SK-N-SH treated with all-trans-retinoic acid at 6 μM for 48 hours (cell line): ENCODE results near the gene TOMM20.
"Not testable (repeated sequence)": the region's sequence is repeated elsewhere in the genome, so short reads cannot be mapped to it uniquely, and the experiment has no call there.

Experiments
- ATAC-seq: fragments of 200-7000 bp; cut with Tn5 transposase; 3 replicates; pipeline ENCODE4 v1.9.1; 2020; ENCODE audit warnings: mild to moderate bottlenecking, moderate library complexity
- ARNTL ChIP-seq: fragments of 450-650 bp; formaldehyde crosslinking; IDR thresholded peaks from 2 replicates; pipeline ENCODE4 v1.5.0; 2020; ENCODE audit warnings: low read depth, mild to moderate bottlenecking, moderate library complexity, borderline replicate concordance
- BACH2 ChIP-seq: fragments of 250-450 bp; sonication (Bioruptor Pico); IDR thresholded peaks from 2 replicates; pipeline ENCODE4 v1.9.0; 2021; ENCODE audit warnings: mild to moderate bottlenecking, borderline replicate concordance
- CREB5 ChIP-seq: fragments of 250-450 bp; sonication (Bioruptor Pico); IDR thresholded peaks from 2 replicates; pipeline ENCODE4 v1.5.1; 2020; ENCODE audit warnings: low read depth, mild to moderate bottlenecking, moderate library complexity
- CSRNP3 ChIP-seq: fragments of 250-450 bp; sonication (Bioruptor Pico); IDR thresholded peaks from 2 replicates; pipeline ENCODE4 v1.5.1; 2021; ENCODE audit warnings: mild to moderate bottlenecking, moderate library complexity
- ESRRG ChIP-seq: fragments of 250-450 bp; sonication (Bioruptor Pico); IDR thresholded peaks from 2 replicates; pipeline ENCODE4 v1.6.1; 2021; ENCODE audit warnings: mild to moderate bottlenecking
- GLIS3 ChIP-seq: fragments of 250-450 bp; sonication (Bioruptor Pico); IDR thresholded peaks from 2 replicates; pipeline ENCODE4 v1.5.0; 2020; ENCODE audit warnings: mild to moderate bottlenecking, moderate library complexity
- ISL1 ChIP-seq: fragments of 250-450 bp; sonication (Bioruptor Pico); IDR thresholded peaks from 2 replicates; pipeline ENCODE4 v2.1.2; 2022; ENCODE audit warnings: mild to moderate bottlenecking, moderate library complexity
- OSR1 ChIP-seq: fragments of 250-450 bp; sonication (Bioruptor Pico); IDR thresholded peaks from 2 replicates; pipeline ENCODE4 v1.8.0; 2022; ENCODE audit warnings: moderate library complexity, mild to moderate bottlenecking, inconsistent platforms
- PATZ1 ChIP-seq: fragments of 250-450 bp; sonication (Bioruptor Pico); IDR thresholded peaks from 2 replicates; pipeline ENCODE4 v1.8.0; 2020; ENCODE audit warnings: mild to moderate bottlenecking, moderate library complexity, borderline replicate concordance
- POU6F1 ChIP-seq: fragments of 250-450 bp; sonication (Bioruptor Pico); IDR thresholded peaks from 2 replicates; pipeline ENCODE4 v1.8.0; 2021; ENCODE audit warnings: low read depth, mild to moderate bottlenecking, moderate library complexity, borderline replicate concordance
- PPARA ChIP-seq: fragments of 250-450 bp; sonication (Bioruptor Pico); IDR thresholded peaks from 2 replicates; pipeline ENCODE4 v1.5.0; 2020; ENCODE audit warnings: mild to moderate bottlenecking, borderline replicate concordance
- RARB ChIP-seq: fragments of 250-450 bp; sonication (Bioruptor Pico); IDR thresholded peaks from 2 replicates; pipeline ENCODE4 v1.8.0; 2021; ENCODE audit warnings: mild to moderate bottlenecking, moderate library complexity
- SNAI2 ChIP-seq: fragments of 250-450 bp; sonication (Bioruptor Pico); IDR thresholded peaks from 2 replicates; pipeline ENCODE4 v1.5.0; 2020; ENCODE audit warnings: mild to moderate bottlenecking, moderate library complexity
- TCF4 ChIP-seq: fragments of 250-450 bp; sonication (Bioruptor Pico); IDR thresholded peaks from 2 replicates; pipeline ENCODE4 v1.8.0; 2021; ENCODE audit warnings: mild to moderate bottlenecking, moderate library complexity, borderline replicate concordance
- TOX ChIP-seq: fragments of 250-450 bp; sonication (Bioruptor Pico); IDR thresholded peaks from 2 replicates; pipeline ENCODE4 v1.8.0; 2021; ENCODE audit warnings: mild to moderate bottlenecking, moderate library complexity, borderline replicate concordance
- TSHZ2 ChIP-seq: fragments of 250-450 bp; sonication (Bioruptor Pico); IDR thresholded peaks from 2 replicates; pipeline ENCODE4 v1.5.0; 2020; ENCODE audit warnings: mild to moderate bottlenecking, moderate library complexity
- ZC3H10 ChIP-seq: fragments of 250-450 bp; sonication (Bioruptor Pico); IDR thresholded peaks from 2 replicates; pipeline ENCODE4 v1.5.1; 2021; ENCODE audit warnings: mild to moderate bottlenecking, moderate library complexity
- ZFP3 ChIP-seq: fragments of 250-450 bp; sonication (Bioruptor Pico); IDR thresholded peaks from 2 replicates; pipeline ENCODE4 v1.5.0; 2020; ENCODE audit warnings: mild to moderate bottlenecking, moderate library complexity
- ZFP30 ChIP-seq: fragments of 450-650 bp; formaldehyde crosslinking; IDR thresholded peaks from 2 replicates; pipeline ENCODE4 v1.5.0; 2022; ENCODE audit warnings: mild to moderate bottlenecking, moderate library complexity
- ZNF565 ChIP-seq: fragments of 450-650 bp; formaldehyde crosslinking; conservative IDR thresholded peaks from 2 replicates; pipeline ENCODE4 v1.5.0; 2020; ENCODE audit warnings: low read depth, mild to moderate bottlenecking, moderate library complexity
- ZNF70 ChIP-seq: fragments of 450-650 bp; formaldehyde crosslinking; IDR thresholded peaks from 2 replicates; pipeline ENCODE4 v1.5.0; 2020; ENCODE audit warnings: mild to moderate bottlenecking, moderate library complexity
- ZNF8 ChIP-seq: fragments of 450-650 bp; formaldehyde crosslinking; IDR thresholded peaks from 2 replicates; pipeline ENCODE4 v1.5.0; 2020; ENCODE audit warnings: mild to moderate bottlenecking, moderate library complexity

TOMM20 gene

GRCh38 chr1:235072577-235072976 is 56.1 kb downstream of the TOMM20 start:
- not testable (repeated sequence) for ATAC-seq

GRCh38 chr1:235072096-235072495 is 56.5 kb downstream of the TOMM20 start:
- TF ChIP-seq BACH2 (CRISPR knock-in tag), result no peak
- no peak for TF ChIP-seq CREB5 (CRISPR knock-in tag)
- no peak for TF ChIP-seq ZFP3 (CRISPR knock-in tag)
- no peak for TF ChIP-seq TSHZ2
- no peak for TF ChIP-seq TCF4 (CRISPR knock-in tag)
- TF ChIP-seq ZNF565, result no peak
- no peak for TF ChIP-seq ZC3H10 (CRISPR knock-in tag)
- no peak for TF ChIP-seq ARNTL (CRISPR knock-in tag)
- no peak for TF ChIP-seq POU6F1
- TF ChIP-seq ZNF70, result no peak
- no peak for TF ChIP-seq ESRRG (CRISPR knock-in tag)
- TF ChIP-seq ISL1 (CRISPR knock-in tag), result no peak
- TF ChIP-seq CSRNP3, result no peak
- no peak for TF ChIP-seq GLIS3 (CRISPR knock-in tag)
- TF ChIP-seq PATZ1, result no peak
- TF ChIP-seq TOX (CRISPR knock-in tag), result no peak
- no peak for TF ChIP-seq ZNF8 (CRISPR knock-in tag)
- TF ChIP-seq RARB (CRISPR knock-in tag), result no peak
- TF ChIP-seq SNAI2, result no peak
- TF ChIP-seq PPARA (CRISPR knock-in tag), result no peak
- ATAC-seq, result no peak

- no peak for TF ChIP-seq OSR1 (CRISPR knock-in tag)
- no peak for TF ChIP-seq ZNF565
- TF ChIP-seq ZFP3 (CRISPR knock-in tag), result no peak
- TF ChIP-seq TCF4 (CRISPR knock-in tag), result no peak
- TF ChIP-seq PPARA (CRISPR knock-in tag), result no peak
- TF ChIP-seq ZNF70, result no peak
- no peak for TF ChIP-seq SNAI2
- no peak for TF ChIP-seq ZFP30 (CRISPR knock-in tag)
- ATAC-seq, result no peak
These were observed 57.8 kb downstream of the TOMM20 start for GRCh38 chr1:235070819-235071218.
